Forelimb muscle (tissue), 1 donor: ENCODE data around the gene HIRA. TPM values are rescaled to one million over a fixed set of nuclear protein-coding genes. Genes with fewer than 3 reads are reported as not detected.

Experiments used
- DNase-seq: peaks from one replicate; pipeline ENCODE4 v3.0.0-alpha.2; 2013; ENCODE audit warnings: low read depth
- polyA plus RNA-seq: library from polyadenylated mRNA; unstranded; fragments of 120-200 nt; gene quantifications from one replicate; pipeline ENCODE4 v1.2.1, GENCODE V29; 2013; ENCODE audit not compliant: insufficient read length

The HIRA gene
- polyA plus RNA-seq, 1 donor, result 17.4 TPM

DNA sequence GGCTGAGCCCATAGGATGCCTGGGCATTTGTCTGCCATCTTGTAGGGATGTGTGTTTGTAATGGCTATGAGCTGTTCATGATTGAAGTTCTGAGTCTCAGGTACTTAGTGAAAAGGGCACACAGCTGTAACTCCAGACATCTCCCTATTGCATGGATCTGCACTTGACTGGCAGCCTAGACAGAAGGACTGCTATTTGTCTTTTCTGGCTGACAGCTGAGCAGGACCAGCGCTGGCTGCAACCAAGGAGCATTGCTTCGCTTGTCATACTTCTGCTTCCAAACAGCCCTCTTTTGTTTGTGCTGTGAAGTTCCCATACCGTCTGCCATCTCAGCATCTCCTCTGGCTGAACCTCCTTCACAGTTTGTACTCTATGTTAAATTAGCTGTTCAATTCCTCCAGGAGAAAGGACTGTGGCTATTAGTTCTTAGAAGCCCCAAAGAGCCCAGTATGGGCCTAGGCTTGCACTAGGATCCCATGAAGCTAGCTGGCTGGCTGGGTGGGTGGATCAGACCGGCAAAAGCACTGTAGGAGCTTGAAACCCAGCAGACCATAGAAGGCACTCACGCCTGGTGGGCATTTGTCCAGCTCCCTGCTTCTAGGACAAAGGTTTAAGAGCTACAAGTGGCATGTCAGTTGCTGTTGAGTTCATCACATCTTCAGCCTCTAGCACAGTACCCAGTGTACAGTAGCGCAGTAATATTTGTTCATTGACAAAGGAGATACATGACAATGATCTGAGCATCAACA, 20.4 kb downstream of the HIRA start:
- no peak for DNase-seq

- no peak for DNase-seq
Observed at GRCh38 chr22:19407649-19408606, 23.6 kb downstream of the HIRA start.

- DNase-seq, result no peak
Observed at GRCh38 chr22:19406846-19407245, 24.7 kb downstream of the HIRA start.

- DNase-seq, result no peak
Observed at GRCh38 chr22:19406281-19406811, 25.2 kb downstream of the HIRA start.

GRCh38 chr22:19405652-19406051, 25.9 kb downstream of the HIRA start:
- no peak for DNase-seq

DNA sequence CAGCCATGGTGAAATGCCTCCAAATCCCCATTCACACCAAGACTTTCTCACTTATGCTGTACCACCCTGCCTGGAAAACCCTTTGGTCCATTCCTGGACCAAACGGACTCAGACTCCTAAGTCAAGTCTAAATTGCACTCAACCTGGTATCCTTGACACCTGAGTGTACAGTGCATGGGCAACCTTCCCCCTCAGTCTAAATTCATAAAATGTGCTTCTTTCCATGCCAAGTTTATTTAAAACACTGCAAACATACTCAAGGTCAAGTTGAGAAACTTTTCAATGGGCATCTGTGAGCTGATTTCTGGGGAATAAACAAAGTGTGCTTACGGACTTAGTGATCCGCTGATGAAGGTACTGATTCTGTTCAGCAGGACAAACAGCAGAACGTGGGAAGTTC, 26.4 kb downstream of the HIRA start:
- no peak for DNase-seq

DNA sequence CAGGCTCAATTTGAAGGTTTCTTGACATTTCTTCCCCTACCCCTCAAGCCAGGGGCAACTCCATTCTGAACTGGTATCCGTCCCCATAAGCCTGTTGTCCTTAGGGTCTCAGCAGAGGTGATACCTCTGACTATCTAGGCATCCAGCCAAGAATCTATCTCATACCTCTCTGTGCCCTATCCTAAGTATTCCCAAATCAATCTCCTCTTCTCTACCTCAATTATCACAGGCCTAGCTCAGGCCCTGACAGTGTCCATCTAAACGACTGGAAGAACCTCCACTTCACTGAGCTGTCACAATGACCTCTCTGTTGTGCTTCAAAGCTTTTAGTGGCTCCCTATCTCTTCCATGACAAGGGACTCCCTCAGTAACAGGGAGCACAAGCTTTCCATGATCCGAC, 26.9 kb downstream of the HIRA start:
- DNase-seq, result no peak

GRCh38 chr22:19402642-19403191, 28.8 kb downstream of the HIRA start:
- DNase-seq, result no peak

DNA sequence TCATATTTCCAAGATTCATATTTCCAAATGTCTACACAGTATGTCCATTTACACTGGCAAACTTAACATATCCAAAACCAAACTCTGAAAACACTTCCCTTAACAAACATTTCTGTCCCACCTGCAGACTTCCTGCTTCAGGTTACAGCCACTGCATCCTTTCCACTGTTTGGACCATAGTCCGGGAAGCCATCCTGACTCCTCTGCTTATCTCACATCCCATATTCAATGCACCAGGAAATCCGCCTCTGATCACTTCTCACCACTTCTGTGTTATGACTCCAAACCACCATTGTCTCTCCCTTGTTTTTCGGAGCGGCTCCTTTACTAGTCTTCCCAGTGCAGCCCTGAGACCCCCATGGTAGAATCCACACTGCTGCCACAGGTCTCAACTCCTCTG, 30.1 kb downstream of the HIRA start:
- no peak for DNase-seq

DNA sequence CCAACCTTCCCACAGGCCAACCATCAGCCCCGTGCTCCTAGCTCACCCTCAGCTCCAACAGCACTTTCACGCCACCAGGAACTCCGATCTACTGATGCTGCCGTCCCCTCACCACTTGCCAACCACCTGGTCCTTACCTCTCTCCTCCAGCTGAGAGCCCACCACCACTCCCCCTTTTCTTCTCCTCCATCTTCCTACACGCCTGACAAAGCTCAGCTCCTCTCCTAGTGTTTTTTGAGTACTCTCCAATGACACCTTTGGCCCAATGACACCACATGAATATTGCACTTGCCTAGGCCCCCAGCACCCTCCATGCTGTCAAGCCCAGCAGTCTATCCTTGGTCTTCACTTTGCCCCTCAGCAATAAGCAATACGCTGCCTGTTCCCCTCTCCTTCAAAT, 30.7 kb downstream of the HIRA start:
- DNase-seq, result no peak

DNA sequence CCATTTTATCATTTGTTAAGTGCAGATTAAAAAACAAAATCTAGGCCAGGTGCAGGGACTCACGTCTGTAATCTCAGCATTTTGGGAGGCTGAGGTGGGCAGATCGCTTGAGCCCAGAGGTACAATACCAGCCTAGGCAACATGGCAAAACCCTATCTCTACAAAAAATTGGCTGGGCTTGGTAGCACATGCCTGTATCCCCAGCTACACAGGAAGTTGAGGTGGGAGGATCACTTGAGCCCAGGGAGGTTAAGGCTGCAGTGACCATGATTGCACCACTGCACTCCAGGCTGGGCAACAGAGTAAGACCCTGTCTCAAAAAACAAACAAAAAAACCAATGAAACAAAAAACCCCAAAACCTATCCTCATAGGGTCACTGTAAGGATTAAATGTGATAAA, 32.9 kb downstream of the HIRA start:
- DNase-seq, result no peak

DNA sequence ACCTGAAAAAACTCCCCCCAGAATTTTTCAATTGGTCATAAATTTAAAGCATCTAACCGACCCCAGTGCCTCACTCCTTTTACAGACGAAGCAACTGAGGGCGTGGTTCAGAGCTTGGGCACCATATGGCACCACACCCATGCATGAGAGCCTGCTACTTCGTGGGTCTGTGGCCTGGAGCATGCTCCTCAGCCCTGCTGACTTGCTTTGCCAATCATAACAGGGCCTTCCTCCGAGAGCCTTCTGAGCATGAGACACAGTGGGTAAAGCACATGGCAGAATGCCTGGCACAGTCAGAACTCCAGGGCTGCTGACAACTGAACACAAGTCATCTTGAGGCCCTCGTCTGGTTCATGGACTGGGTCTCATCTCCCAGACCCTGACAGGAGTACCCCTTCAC, 33.3 kb downstream of the HIRA start:
- no peak for DNase-seq

DNA sequence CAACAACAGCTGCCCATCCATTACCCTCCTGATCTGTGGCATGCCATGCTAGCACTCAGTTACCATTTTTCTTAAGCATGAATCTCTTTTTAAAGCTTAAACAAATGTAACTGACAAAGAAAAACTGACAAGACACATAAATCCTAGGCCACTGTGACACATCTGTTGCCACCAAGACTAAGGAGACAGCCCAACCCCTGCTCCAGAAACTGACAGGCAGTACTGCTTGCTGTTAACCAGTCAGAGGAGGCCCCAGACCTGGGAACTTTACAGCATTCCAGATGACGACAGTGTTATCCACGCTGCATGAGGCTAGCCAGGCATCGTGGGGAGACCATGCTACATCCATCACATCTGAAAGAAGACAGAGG, 33.8 kb downstream of the HIRA start:
- DNase-seq, result no peak

- DNase-seq, result no peak
Observed at GRCh38 chr22:19396934-19397733, 34.4 kb downstream of the HIRA start.

DNA sequence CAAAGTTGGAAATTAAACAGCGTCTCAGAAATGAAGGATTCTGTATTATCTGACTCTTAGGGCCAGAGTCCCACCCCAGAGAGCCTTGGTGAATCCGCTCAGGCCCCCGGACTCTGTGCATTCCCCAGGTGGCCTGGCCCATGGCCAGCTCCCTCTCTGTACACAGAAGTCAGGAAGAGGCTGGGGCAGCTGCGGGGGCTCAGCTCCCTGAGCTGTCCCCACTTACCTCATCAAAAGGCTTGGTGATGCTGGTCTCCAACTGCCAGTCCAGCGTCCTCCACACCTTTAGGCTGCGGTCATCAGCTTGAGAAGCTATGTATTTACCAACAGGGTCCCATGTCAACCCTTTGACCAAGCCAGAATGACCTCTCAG, 35.0 kb downstream of the HIRA start:
- no peak for DNase-seq

- no peak for DNase-seq
Observed at GRCh38 chr22:19395276-19395675, 36.3 kb downstream of the HIRA start.

DNA sequence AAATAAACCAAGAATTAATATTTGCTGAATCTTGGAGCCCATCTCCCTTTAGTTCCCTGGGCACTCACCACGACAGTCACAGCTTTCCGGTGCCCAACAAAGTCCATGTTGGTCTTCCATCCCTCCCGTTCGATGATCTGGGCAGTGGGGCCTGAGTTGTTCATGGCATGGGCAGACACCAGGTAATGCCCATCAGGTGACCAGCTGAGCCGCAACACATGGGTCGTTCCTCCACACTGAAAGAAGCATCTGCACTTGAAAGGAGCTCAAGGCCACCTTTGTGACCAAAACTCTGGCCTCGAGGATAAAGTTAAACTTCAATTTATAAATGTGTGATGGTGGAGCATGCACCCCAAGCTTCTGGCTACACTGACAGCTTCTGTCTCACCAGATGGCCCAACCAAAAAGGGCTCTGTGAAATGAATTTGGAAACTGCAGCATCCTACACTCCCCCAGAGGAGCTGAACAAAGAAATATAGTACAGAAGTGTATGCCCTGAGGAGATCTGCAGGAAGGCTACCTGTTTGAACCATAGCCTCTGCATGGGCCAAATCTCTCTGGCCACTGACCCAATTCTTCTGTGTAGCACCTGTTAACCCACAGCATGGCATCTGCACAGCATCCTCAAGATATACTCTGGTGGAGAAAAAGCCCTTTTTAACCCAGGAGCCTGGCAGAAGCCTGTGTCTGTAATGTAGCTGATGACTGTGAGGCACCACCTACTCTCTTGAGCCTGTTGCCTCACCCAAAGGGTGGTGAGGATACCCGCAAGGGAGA, 37.1 kb downstream of the HIRA start:
- DNase-seq, result no peak

DNA sequence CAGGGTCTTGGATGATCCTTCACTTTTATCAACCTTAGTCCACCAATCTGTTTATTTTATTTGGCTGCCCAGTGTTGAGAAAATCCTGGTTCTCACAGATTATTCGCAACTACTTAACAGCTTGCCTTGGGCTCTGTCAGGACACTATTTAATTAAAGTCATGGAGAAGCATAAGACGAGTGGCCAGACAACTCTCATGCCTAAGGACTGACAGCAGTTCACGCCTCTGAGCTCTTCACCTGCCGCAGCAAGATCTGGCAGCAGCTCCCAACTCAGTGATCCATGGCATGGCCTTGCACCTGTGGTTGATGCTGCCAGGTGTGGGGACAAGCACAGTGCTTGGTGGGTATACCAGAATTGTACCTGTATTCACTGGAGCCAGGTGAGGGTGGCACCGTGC, 37.8 kb downstream of the HIRA start:
- no peak for DNase-seq

- no peak for DNase-seq
Observed at GRCh38 chr22:19387575-19387974, 44.0 kb downstream of the HIRA start.

- no peak for DNase-seq
Observed at GRCh38 chr22:19387038-19387437, 44.5 kb downstream of the HIRA start.

DNA sequence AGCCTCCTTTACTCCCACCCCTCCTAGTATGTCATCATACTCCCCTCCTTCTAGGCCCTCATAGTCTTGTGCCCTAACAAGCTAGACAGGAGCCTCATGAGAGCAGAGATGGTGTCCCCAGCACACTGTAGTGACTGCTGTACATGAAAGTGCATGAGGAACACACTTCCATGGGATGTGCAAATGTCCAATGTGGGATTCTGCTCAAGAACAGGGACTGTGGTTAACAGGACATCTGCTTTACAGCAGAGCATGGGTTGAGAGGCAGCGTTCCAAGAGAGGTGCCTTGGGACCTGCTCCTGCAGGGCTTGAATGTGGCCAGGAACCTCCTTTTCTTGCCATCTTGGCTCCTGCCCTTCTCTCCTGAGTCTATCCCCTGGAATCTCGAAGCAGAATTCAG, 45.3 kb downstream of the HIRA start:
- no peak for DNase-seq
